ENCODE results near the gene SWAP70. TPM values are rescaled to one million over a fixed set of nuclear protein-coding genes. Genes with fewer than 3 reads are reported as not detected.

SWAP70 gene
- total and polyA plus RNA-seq, 9 of the 15 experiments (the other 6 are each of a cell fraction or from before 2014, with no cell fraction given): 1.7 to 4.9 (median 3.9) TPM

DNA sequence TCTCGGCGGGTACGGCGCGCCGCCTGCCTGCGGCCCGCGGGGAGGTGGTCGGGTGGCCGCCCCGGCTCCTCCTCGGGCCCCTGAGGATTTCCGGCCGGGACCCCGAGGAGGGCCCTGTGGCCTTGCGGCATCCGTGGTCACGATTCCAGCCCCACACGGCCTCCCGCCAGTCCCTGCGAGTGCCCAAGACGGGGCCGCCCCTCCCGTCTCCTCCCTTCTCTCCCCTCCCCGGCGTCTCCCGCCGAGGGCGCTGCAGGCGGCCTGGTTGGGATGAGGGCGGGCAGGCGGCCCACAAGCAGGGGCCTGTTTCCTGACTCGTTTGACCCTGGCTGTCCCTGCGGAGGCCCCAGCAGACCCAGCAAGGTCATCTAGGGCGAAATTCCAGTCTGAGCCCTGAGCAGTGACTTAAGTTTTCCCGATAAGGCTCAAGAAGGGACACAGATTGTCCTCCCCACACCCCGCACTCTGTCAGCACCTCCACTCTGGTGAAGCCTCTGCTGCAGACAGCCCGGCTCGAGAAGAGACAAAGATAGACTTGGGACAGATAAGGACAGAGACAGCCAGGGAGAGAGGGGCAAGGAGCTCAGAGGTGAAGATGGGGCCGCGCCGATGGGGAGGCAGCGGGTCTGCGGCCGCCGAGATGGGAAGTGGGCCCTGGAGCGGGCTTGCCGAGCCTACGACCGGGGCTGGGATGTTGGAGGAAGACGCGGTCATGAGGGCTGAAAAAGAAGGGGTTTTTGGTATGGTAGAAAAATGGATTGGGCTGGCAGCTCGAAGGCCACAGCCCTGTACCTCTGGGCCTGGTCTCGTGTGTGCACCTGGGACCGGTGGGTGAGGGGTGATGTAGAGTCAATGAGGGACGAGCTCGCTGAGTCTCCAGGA is 95.0 kb downstream of the SWAP70 start (continued):
- TF ChIP-seq ARHGAP35 (IDR thresholded peaks at IDR 0.05; ENCODE audit: partially characterized antibody): no peak
- no peak for TF ChIP-seq DEAF1 (CRISPR knock-in tag; IDR thresholded peaks at IDR 0.05)
- TF ChIP-seq KDM2B (CRISPR knock-in tag; IDR thresholded peaks at IDR 0.05): no peak
- TF ChIP-seq, protein P1, sequence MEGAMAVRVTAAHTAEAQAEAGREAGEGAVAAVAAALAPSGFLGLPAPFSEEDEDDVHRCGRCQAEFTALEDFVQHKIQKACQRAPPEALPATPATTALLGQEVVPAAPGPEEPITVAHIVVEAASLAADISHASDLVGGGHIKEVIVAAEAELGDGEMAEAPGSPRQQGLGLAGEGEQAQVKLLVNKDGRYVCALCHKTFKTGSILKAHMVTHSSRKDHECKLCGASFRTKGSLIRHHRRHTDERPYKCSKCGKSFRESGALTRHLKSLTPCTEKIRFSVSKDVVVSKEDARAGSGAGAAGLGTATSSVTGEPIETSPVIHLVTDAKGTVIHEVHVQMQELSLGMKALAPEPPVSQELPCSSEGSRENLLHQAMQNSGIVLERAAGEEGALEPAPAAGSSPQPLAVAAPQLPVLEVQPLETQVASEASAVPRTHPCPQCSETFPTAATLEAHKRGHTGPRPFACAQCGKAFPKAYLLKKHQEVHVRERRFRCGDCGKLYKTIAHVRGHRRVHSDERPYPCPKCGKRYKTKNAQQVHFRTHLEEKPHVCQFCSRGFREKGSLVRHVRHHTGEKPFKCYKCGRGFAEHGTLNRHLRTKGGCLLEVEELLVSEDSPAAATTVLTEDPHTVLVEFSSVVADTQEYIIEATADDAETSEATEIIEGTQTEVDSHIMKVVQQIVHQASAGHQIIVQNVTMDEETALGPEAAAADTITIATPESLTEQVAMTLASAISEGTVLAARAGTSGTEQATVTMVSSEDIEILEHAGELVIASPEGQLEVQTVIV (CRISPR knock-in tag; IDR thresholded peaks at IDR 0.05; ENCODE audit: borderline replicate concordance): no peak
- TF ChIP-seq, protein P2, sequence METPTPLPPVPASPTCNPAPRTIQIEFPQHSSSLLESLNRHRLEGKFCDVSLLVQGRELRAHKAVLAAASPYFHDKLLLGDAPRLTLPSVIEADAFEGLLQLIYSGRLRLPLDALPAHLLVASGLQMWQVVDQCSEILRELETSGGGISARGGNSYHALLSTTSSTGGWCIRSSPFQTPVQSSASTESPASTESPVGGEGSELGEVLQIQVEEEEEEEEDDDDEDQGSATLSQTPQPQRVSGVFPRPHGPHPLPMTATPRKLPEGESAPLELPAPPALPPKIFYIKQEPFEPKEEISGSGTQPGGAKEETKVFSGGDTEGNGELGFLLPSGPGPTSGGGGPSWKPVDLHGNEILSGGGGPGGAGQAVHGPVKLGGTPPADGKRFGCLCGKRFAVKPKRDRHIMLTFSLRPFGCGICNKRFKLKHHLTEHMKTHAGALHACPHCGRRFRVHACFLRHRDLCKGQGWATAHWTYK (CRISPR knock-in tag; IDR thresholded peaks at IDR 0.05): no peak
- peak; percentile 11 for TF ChIP-seq SAP30 (IDR thresholded peaks at IDR 0.05; ENCODE audit: borderline replicate concordance, insufficient read depth, low read depth, low read length, poor library complexity, severe bottlenecking)
- TF ChIP-seq, protein P3, sequence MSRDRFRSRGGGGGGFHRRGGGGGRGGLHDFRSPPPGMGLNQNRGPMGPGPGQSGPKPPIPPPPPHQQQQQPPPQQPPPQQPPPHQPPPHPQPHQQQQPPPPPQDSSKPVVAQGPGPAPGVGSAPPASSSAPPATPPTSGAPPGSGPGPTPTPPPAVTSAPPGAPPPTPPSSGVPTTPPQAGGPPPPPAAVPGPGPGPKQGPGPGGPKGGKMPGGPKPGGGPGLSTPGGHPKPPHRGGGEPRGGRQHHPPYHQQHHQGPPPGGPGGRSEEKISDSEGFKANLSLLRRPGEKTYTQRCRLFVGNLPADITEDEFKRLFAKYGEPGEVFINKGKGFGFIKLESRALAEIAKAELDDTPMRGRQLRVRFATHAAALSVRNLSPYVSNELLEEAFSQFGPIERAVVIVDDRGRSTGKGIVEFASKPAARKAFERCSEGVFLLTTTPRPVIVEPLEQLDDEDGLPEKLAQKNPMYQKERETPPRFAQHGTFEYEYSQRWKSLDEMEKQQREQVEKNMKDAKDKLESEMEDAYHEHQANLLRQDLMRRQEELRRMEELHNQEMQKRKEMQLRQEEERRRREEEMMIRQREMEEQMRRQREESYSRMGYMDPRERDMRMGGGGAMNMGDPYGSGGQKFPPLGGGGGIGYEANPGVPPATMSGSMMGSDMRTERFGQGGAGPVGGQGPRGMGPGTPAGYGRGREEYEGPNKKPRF (IDR thresholded peaks at IDR 0.05; ENCODE audit: low read depth, low read length): no peak
- no peak for TF ChIP-seq HDGF (IDR thresholded peaks at IDR 0.05)
- TF ChIP-seq, protein P4, sequence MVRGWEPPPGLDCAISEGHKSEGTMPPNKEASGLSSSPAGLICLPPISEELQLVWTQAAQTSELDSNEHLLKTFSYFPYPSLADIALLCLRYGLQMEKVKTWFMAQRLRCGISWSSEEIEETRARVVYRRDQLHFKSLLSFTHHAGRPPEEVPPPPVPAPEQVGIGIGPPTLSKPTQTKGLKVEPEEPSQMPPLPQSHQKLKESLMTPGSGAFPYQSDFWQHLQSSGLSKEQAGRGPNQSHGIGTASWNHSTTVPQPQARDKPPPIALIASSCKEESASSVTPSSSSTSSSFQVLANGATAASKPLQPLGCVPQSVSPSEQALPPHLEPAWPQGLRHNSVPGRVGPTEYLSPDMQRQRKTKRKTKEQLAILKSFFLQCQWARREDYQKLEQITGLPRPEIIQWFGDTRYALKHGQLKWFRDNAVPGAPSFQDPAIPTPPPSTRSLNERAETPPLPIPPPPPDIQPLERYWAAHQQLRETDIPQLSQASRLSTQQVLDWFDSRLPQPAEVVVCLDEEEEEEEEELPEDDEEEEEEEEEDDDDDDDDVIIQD (CRISPR knock-in tag; IDR thresholded peaks at IDR 0.05): no peak
- no peak for TF ChIP-seq ZNF778 (CRISPR knock-in tag; IDR thresholded peaks at IDR 0.05)
- no peak for TF ChIP-seq CHCHD3 (CRISPR knock-in tag; IDR thresholded peaks at IDR 0.05)
- TF ChIP-seq ZBTB34 (CRISPR knock-in tag; IDR thresholded peaks at IDR 0.05): no peak
- TF ChIP-seq ZFP36 (IDR thresholded peaks at IDR 0.05; ENCODE audit: low read depth, low read length, partially characterized antibody): no peak
- no peak for TF ChIP-seq PHF8 (IDR thresholded peaks at IDR 0.05; ENCODE audit: borderline replicate concordance, low read length)

Measured in K562 (cell line).